Activated CD4-positive, alpha-beta T cell treated with anti-CD3 and anti-CD28 coated beads for 1 hour (primary cell): Measurements from ENCODE around the gene EPHA6.

ENCODE experiments used
- DNase-seq: peaks from one replicate; pipeline ENCODE4 v3.0.0-alpha.2; 2020

Gene EPHA6

GRCh38 chr3:97721446-97721845, 907.1 kb downstream of the EPHA6 start:
- no peak for DNase-seq

GRCh38 chr3:97736928-97737327, 922.5 kb downstream of the EPHA6 start:
- no peak for DNase-seq

- no peak for DNase-seq
Observed at GRCh38 chr3:97738761-97739160, 924.4 kb downstream of the EPHA6 start.

GRCh38 chr3:97742036-97742435, 927.6 kb downstream of the EPHA6 start:
- no peak for DNase-seq

GRCh38 chr3:97744289-97744688, 929.9 kb downstream of the EPHA6 start:
- DNase-seq: no peak

- DNase-seq: no peak
Observed at GRCh38 chr3:97763586-97764406, 949.4 kb downstream of the EPHA6 start.

- peak; percentile 58 for DNase-seq
Observed at GRCh38 chr3:97764407-97765238, 950.2 kb downstream of the EPHA6 start, which contains the start of gene ARL6. Gene ARL6, plus strand, starts transcription at chr3:97764758. Its CDS starts 3,350 bp downstream, at chr3:97768108.

- DNase-seq: no peak
Observed at GRCh38 chr3:97765336-97765735, 950.9 kb downstream of the EPHA6 start.

- no peak for DNase-seq
Observed at GRCh38 chr3:97772926-97773325, 958.5 kb downstream of the EPHA6 start.

GRCh38 chr3:97778152-97778551, 963.8 kb downstream of the EPHA6 start:
- DNase-seq: no peak

GRCh38 chr3:97793420-97794019, 979.1 kb downstream of the EPHA6 start:
- DNase-seq: no peak

- DNase-seq: no peak
Observed at GRCh38 chr3:97795951-97796350, 981.6 kb downstream of the EPHA6 start.
